ENCODE data around the gene ABCA10. TPM values are rescaled to one million over a fixed set of nuclear protein-coding genes. Genes with fewer than 3 reads are reported as not detected.

The ABCA10 gene
- total and polyA plus RNA-seq, 5 donors from 2014 or later, result 0.07 to 2.4 (median 0.11) TPM; not detected in 2

- ATAC-seq (ENCODE audit: low read depth in 2 of 2), result no peak
- H3K9me3 ChIP-seq (ENCODE audit: control insufficient read depth in 2 of 2, low read length in 2 of 2), result no peaks in the 10 kb centered on the region
- Mint-ChIP-seq H3K27ac (no peak overlapping the region), H3K4me3 (no peak overlapping the region), H3K36me3 (no peaks in the 10 kb centered on the region), H3K4me1 (no peaks in the 10 kb centered on the region), H3K9me3 (no peaks in the 10 kb centered on the region), H3K27me3 (no peaks in the 10 kb centered on the region)
- H3K4me3 ChIP-seq (ENCODE audit: low read depth, low read length), result no peak overlapping the region
- DNase-seq, result no peak
- H3K27ac ChIP-seq (ENCODE audit: insufficient read depth, low read length, poor library complexity, severe bottlenecking), result no peak overlapping the region
- no peaks in the 10 kb centered on the region for H3K36me3 ChIP-seq (ENCODE audit: control insufficient read depth, insufficient read depth, low read length)
- no peaks in the 10 kb centered on the region for H3K27me3 ChIP-seq (ENCODE audit: control insufficient read depth, insufficient read depth, low read length)
- H3K4me1 ChIP-seq (ENCODE audit: control insufficient read depth, insufficient read depth, low read length, poor library complexity, severe bottlenecking), result no peaks in the 10 kb centered on the region
These were observed 122.5 kb downstream of the ABCA10 start for GRCh38 chr17:69105907-69106730.

GRCh38 chr17:69103557-69104233 is 124.9 kb downstream of the ABCA10 start:
- Mint-ChIP-seq H3K9me3 (no peaks in the 10 kb centered on the region), H3K27me3 (no peaks in the 10 kb centered on the region), H3K4me3 (no peak overlapping the region), H3K27ac (no peak overlapping the region), H3K4me1 (no peaks in the 10 kb centered on the region), H3K36me3 (no peaks in the 10 kb centered on the region)
- no peak for ATAC-seq (ENCODE audit: low read depth in 2 of 2)
- H3K4me3 ChIP-seq (ENCODE audit: low read depth, low read length), result no peak overlapping the region
- H3K4me1 ChIP-seq (ENCODE audit: control insufficient read depth, insufficient read depth, low read length, poor library complexity, severe bottlenecking), result no peaks in the 10 kb centered on the region
- H3K27me3 ChIP-seq (ENCODE audit: control insufficient read depth, insufficient read depth, low read length), result peaks cover 2% of the 10 kb centered on the region
- no peaks in the 10 kb centered on the region for H3K36me3 ChIP-seq (ENCODE audit: control insufficient read depth, insufficient read depth, low read length)
- no peak for DNase-seq
- H3K27ac ChIP-seq (ENCODE audit: insufficient read depth, low read length, poor library complexity, severe bottlenecking), result no peak overlapping the region
- H3K9me3 ChIP-seq (ENCODE audit: control insufficient read depth in 2 of 2, low read length in 2 of 2), result no peaks in the 10 kb centered on the region

DNA sequence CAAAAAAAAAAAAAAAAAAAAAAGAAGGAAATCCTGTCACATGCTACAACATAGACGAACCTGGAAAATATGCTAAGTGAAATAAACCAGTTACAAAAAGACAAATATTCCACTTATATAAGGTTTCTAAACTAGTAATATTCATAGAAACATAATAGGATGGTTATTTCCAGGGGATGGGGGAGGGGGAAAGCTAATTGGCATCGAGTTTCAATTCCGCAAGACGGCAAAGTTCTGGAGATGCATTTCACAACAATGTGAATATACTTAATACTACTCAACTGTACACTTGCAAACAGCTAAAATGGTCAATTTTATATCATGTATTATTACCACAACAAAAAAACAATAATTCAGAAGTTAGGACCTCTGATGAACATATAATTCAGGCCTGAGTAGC is 130.0 kb downstream of the ABCA10 start:
- DNase-seq (no peak), ATAC-seq (ENCODE audit: low read depth in 2 of 2) (no peak)
- Mint-ChIP-seq H3K27ac (no peak overlapping the region), H3K36me3 (no peaks in the 10 kb centered on the region), H3K4me3 (no peak overlapping the region), H3K4me1 (no peaks in the 10 kb centered on the region), H3K27me3 (peaks cover 6% of the 10 kb centered on the region), H3K9me3 (no peaks in the 10 kb centered on the region)
- Histone ChIP-seq H3K27ac (ENCODE audit: insufficient read depth, low read length, poor library complexity, severe bottlenecking) (no peak overlapping the region), H3K9me3 (ENCODE audit: control insufficient read depth in 2 of 2, low read length in 2 of 2) (no peaks in the 10 kb centered on the region), H3K36me3 (ENCODE audit: control insufficient read depth, insufficient read depth, low read length) (no peaks in the 10 kb centered on the region), H3K4me3 (ENCODE audit: low read depth, low read length) (no peak overlapping the region), H3K27me3 (ENCODE audit: control insufficient read depth, insufficient read depth, low read length) (peaks cover 4% of the 10 kb centered on the region), H3K4me1 (ENCODE audit: control insufficient read depth, insufficient read depth, low read length, poor library complexity, severe bottlenecking) (no peaks in the 10 kb centered on the region)

Other genes with a start within 250 kb of the ABCA10 start
- not detected for gene ABCA9, start 167.9 kb downstream of the ABCA10 start, total RNA-seq
- not detected for gene ABCA9, start 167.9 kb downstream of the ABCA10 start, polyA plus RNA-seq
- gene ABCA6, start 86.9 kb downstream of the ABCA10 start, total RNA-seq, result 0.15 TPM
- gene ABCA6, start 86.9 kb downstream of the ABCA10 start, polyA plus RNA-seq, result not detected
- gene ABCA5, start 98.3 kb upstream of the ABCA10 start, total RNA-seq, result 40.5 TPM
- gene ABCA5, start 98.3 kb upstream of the ABCA10 start, polyA plus RNA-seq, result 1 to 10 TPM; 7.0 to 9.3 (median 7.8) TPM
- gene MAP2K6, start 185.9 kb upstream of the ABCA10 start, total RNA-seq, result 17.3 TPM
- 10 to 100 TPM; 10.3 to 16.4 (median 13.2) TPM for gene MAP2K6, start 185.9 kb upstream of the ABCA10 start, polyA plus RNA-seq

Measured in CD4-positive, CD25-positive, alpha-beta regulatory T cell (primary cell).